ENCODE measurements around the gene BNIP5. TPM values are rescaled to one million over a fixed set of nuclear protein-coding genes. Genes with fewer than 3 reads are reported as not detected.

Gene BNIP5, protein sequence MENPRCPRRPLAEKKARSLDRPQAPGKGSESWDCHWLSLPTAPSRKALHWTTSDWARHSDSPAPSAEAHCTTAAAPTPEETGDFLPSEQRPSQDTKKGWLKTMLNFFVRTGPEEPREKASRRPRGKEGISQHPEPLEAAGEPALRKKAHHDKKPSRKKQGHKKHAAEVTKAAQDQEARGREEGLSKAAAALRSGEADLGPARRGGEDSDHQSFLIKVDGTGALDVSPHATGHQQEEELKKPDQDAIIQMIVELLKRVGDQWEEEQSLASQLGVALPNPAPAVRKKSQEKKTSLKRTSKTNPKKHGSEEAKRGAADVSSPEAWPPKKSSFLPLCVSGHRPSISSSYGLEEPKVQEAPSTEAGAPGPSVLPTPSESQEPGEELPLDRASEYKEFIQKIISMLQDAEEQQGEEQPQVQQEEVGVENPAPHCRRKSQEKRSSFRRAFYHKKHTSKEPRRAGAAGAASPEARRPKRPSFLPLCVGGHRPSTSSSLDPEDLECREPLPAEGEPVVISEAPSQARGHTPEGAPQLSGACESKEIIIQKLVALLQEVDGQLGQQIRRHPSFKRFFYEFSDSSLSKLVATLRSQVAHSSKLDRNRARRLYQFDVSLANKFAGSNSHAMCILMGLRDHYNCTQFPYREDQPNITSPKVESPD
- not detected for total RNA-seq (2021; fragmentation: NEBNext Ultra II Directional; extraction: Animal tissue kit (Norgen Biotek cat#: 25700))
- long read RNA-seq: 0 reads

- no peak within 1 kb of the TSS for H3K27ac Mint-ChIP-seq
- H3K9me3 Mint-ChIP-seq: no peaks in the 10 kb centered on the region
- TF ChIP-seq CTCF (IDR thresholded peaks at IDR 0.05): no peak
- peaks cover 74% of the 10 kb centered on the region for H3K27me3 Mint-ChIP-seq (ENCODE audit: insufficient read depth)
- peaks cover 23% of the 10 kb centered on the region for H3K4me1 Mint-ChIP-seq (ENCODE audit: low read depth)
- H3K36me3 Mint-ChIP-seq (ENCODE audit: low read depth): no peaks in the 10 kb centered on the region
- no peak within 1 kb of the TSS for H3K4me3 Mint-ChIP-seq
- no peak for DNase-seq
These were observed at the start of gene BNIP5 for GRCh38 chr6:36336779-36337241. Gene BNIP5 (minus strand): TSS chr6:36336888. CDS start chr6:36330690, 6,198 bp downstream.

DNA sequence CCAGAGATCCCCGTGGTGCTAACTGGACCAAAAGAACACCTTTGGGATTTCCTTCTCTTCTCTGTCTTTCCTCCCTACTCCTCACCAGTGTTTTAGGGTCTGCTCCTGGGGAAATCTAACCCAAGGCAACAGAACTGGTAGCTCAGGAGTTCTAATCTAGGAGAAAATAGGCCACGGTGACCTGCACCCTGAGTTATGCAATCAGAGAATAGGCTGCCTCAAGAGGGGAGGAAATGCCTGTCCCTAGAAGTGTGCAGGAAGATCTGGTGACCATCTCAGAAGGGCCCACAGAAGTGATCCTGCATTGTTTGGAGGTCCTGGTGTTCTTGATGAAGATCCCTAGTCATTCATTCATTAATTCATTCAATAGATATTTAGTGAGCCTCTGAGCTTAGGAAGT, 47.4 kb upstream of the BNIP5 start:
- TF ChIP-seq CTCF (IDR thresholded peaks at IDR 0.05): no peak
- Mint-ChIP-seq H3K9me3 (no peaks in the 10 kb centered on the region), H3K4me3 (no peak overlapping the region), H3K27ac (no peak overlapping the region), H3K4me1 (ENCODE audit: low read depth) (peaks cover 26% of the 10 kb centered on the region), H3K36me3 (ENCODE audit: low read depth) (no peaks in the 10 kb centered on the region; the same call in 1 of the 2 replicates), H3K27me3 (ENCODE audit: insufficient read depth) (peaks cover 31% of the 10 kb centered on the region)
- no peak for DNase-seq

- Mint-ChIP-seq H3K9me3 (no peaks in the 10 kb centered on the region), H3K27ac (no peak overlapping the region), H3K36me3 (ENCODE audit: low read depth) (no peaks in the 10 kb centered on the region; the same call in 1 of the 2 replicates), H3K4me3 (no peak overlapping the region), H3K27me3 (ENCODE audit: insufficient read depth) (peaks cover 31% of the 10 kb centered on the region), H3K4me1 (ENCODE audit: low read depth) (peaks cover 26% of the 10 kb centered on the region)
- TF ChIP-seq CTCF (IDR thresholded peaks at IDR 0.05): no peak
- DNase-seq: no peak
These were observed 46.9 kb upstream of the BNIP5 start for GRCh38 chr6:36383606-36384005.

DNA sequence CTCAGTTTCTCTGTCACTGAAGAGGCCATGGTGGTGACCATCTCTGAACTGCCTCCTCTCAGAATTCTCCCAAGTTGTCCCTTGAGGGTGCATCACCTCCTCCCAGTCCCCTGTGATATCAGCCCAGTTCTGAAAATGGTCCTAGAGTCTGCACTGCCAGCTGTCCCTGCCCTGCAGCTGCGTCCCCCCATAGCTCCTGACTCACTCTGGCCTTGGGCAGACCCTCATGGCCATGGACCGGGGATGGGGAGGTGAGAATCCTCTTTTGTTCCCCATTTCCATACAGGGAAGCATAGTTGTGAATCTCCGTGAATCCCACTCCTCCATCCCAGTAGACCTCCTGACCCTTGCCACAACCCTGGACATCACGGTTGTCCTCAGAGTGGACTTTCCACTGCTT, 46.3 kb upstream of the BNIP5 start:
- no peak for DNase-seq
- peaks cover 21% of the 10 kb centered on the region for H3K4me1 Mint-ChIP-seq (ENCODE audit: low read depth)
- no peak overlapping the region for H3K4me3 Mint-ChIP-seq
- no peaks in the 10 kb centered on the region; the same call in 1 of the 2 replicates for H3K36me3 Mint-ChIP-seq (ENCODE audit: low read depth)
- H3K27me3 Mint-ChIP-seq (ENCODE audit: insufficient read depth): peaks cover 33% of the 10 kb centered on the region
- H3K27ac Mint-ChIP-seq: no peak overlapping the region
- no peak for TF ChIP-seq CTCF (IDR thresholded peaks at IDR 0.05)
- H3K9me3 Mint-ChIP-seq: no peaks in the 10 kb centered on the region

GRCh38 chr6:36381502-36382389, 45.1 kb upstream of the BNIP5 start:
- no peak overlapping the region for H3K27ac Mint-ChIP-seq
- no peak for DNase-seq
- H3K9me3 Mint-ChIP-seq: no peaks in the 10 kb centered on the region
- TF ChIP-seq CTCF (IDR thresholded peaks at IDR 0.05): no peak
- no peaks in the 10 kb centered on the region for H3K36me3 Mint-ChIP-seq (ENCODE audit: low read depth)
- no peak overlapping the region for H3K4me3 Mint-ChIP-seq
- peaks cover 26% of the 10 kb centered on the region for H3K27me3 Mint-ChIP-seq (ENCODE audit: insufficient read depth)
- H3K4me1 Mint-ChIP-seq (ENCODE audit: low read depth): peaks cover 13% of the 10 kb centered on the region
